Natural killer cell (primary cell): ENCODE measurements around the gene DDR2. TPM values are rescaled to one million over a fixed set of nuclear protein-coding genes. Genes with fewer than 3 reads are reported as not detected.
A peak's percentile ranks its signal among the peaks of the same experiment; 100 is the strongest.

Source experiments
- ATAC-seq, 3 donors: fragments of 150-1000 bp in 2 of 3; fragments of 200-7000 bp in 1 of 3; cut with Tn5 transposase; 1 replicate in 1 of 3; 2 replicates in 2 of 3; pipeline ENCODE4 v1.10.0; 2021; ENCODE audit warnings: mild to moderate bottlenecking in 2 of 3, moderate library complexity in 2 of 3
- DNase-seq, 2 donors: peaks; one replicate each; pipeline versions ENCODE4 v3.0.0 to v3.0.0-alpha.2; 2013 to 2021; ENCODE audit warnings: mixed read lengths in 1 of 2
- H3K27ac ChIP-seq: one replicate; pipeline ENCODE4 v1.5.1; 2013; ENCODE audit warnings: mild to moderate bottlenecking, low read length
- H3K27me3 ChIP-seq: one replicate; pipeline ENCODE4 v1.6.1; 2013; ENCODE audit warnings: low read length; ENCODE audit not compliant: control insufficient read depth, insufficient read depth
- H3K36me3 ChIP-seq: one replicate; pipeline ENCODE4 v1.6.1; 2013; ENCODE audit warnings: low read length; ENCODE audit not compliant: control insufficient read depth, insufficient read depth
- H3K4me1 ChIP-seq: one replicate; pipeline ENCODE4 v1.6.1; 2013; ENCODE audit warnings: low read length; ENCODE audit not compliant: control insufficient read depth, insufficient read depth
- H3K4me3 ChIP-seq: one replicate; pipeline ENCODE4 v1.5.1; 2013; ENCODE audit warnings: low read length
- H3K9me3 ChIP-seq: one replicate; pipeline ENCODE4 v1.6.1; 2013; ENCODE audit warnings: low read length; ENCODE audit not compliant: control insufficient read depth, insufficient read depth
- H3K27ac Mint-ChIP-seq, 2 donors: one replicate each; pipeline ENCODE4 v1.8.0; 2022; ENCODE audit warnings: mild to moderate bottlenecking in 2 of 2, mixed read lengths in 2 of 2, moderate library complexity in 1 of 2
- H3K27me3 Mint-ChIP-seq, 2 donors: one replicate each; pipeline ENCODE4 v1.8.0; 2022; ENCODE audit warnings: low read depth in 2 of 2, mixed read lengths in 2 of 2
- H3K36me3 Mint-ChIP-seq: one replicate; pipeline ENCODE4 v1.8.0; 2022; ENCODE audit warnings: mixed read lengths
- H3K4me1 Mint-ChIP-seq, 2 donors: one replicate each; pipeline ENCODE4 v1.8.0; 2022; ENCODE audit warnings: mixed read lengths in 2 of 2
- H3K4me3 Mint-ChIP-seq: one replicate; pipeline ENCODE4 v1.8.0; 2022; ENCODE audit warnings: mild to moderate bottlenecking, moderate library complexity, mixed read lengths
- H3K9me3 Mint-ChIP-seq, 2 donors: one replicate each; pipeline ENCODE4 v1.8.0; 2022; ENCODE audit warnings: mixed read lengths in 2 of 2
- CTCF ChIP-seq: fragments of 200-600 bp; IDR thresholded peaks from one replicate; pipeline ENCODE4 v1.8.0; 2022; ENCODE audit warnings: antibody characterized with exemption
- WGBS: methylation state at CpG from one replicate; pipeline ENCODE4 v1.1.7; 2013; ENCODE audit warnings: missing lambda C conversion rate; ENCODE audit not compliant: insufficient coverage; 5-methylcytosine and 5-hydroxymethylcytosine counted together
- intact Hi-C: fragments of 100-400 bp; cut with micrococcal nuclease; formaldehyde crosslinking; loops from one replicate; pipeline ENCODE4 v1.14.2; 2022
- total RNA-seq, 4 donors: library from RNA; stranded (reverse); fragments of 120-200 nt in 1 of 4; gene quantifications; one replicate each; pipeline versions ENCODE4 v1.2.3 to v1.2.4, GENCODE V29; 2013 to 2022

Gene DDR2
- total RNA-seq, 3 donors from 2014 or later (not counting 1 experiment from before 2014, with no cell fraction given), result 1.5 to 2.0 (median 1.8) TPM

- Mint-ChIP-seq H3K36me3 (no peaks in the 10 kb centered on the region), H3K4me1 (no peaks in the 10 kb centered on the region), H3K27ac (no peak overlapping the region), H3K27me3 (peaks cover 3 to 5% of the 10 kb centered on the region in 2 donors), H3K4me3 (no peak overlapping the region), H3K9me3 (no peaks in the 10 kb centered on the region)
- H3K4me1 ChIP-seq, result no peaks in the 10 kb centered on the region
- H3K36me3 ChIP-seq, result no peaks in the 10 kb centered on the region
- no peaks in the 10 kb centered on the region for H3K27me3 ChIP-seq
- ATAC-seq, result no peak
- no peak for DNase-seq
- no peaks in the 10 kb centered on the region for H3K9me3 ChIP-seq
- WGBS, result 54% methylated on average over 2 of the region's 2 CpGs
- TF ChIP-seq CTCF, result no peak
- H3K4me3 ChIP-seq, result no peak overlapping the region
- no peak overlapping the region for H3K27ac ChIP-seq
- intact Hi-C loops, result loop anchor here (1.0 kb wide), 2 partner anchors 269 to 570 kb away; no protein-coding TSS in a partner anchor
Measured at GRCh38 chr1:162626761-162627160, 5.5 kb upstream of the DDR2 start.

GRCh38 chr1:162627662-162628296 lies 4.5 kb upstream of the DDR2 start:
- Mint-ChIP-seq H3K4me1 (no peaks in the 10 kb centered on the region), H3K36me3 (no peaks in the 10 kb centered on the region), H3K4me3 (no peak overlapping the region), H3K9me3 (no peaks in the 10 kb centered on the region), H3K27ac (no peak overlapping the region), H3K27me3 (peaks cover 3 to 5% of the 10 kb centered on the region in 2 donors)
- no peaks in the 10 kb centered on the region for H3K4me1 ChIP-seq
- 80% methylated on average over 1 of the region's 3 CpGs for WGBS
- intact Hi-C loops, result loop anchor here (1.0 kb wide), 2 partner anchors 270 to 571 kb away; no protein-coding TSS in a partner anchor
- H3K27me3 ChIP-seq, result no peaks in the 10 kb centered on the region
- no peak overlapping the region for H3K4me3 ChIP-seq
- no peaks in the 10 kb centered on the region for H3K9me3 ChIP-seq
- DNase-seq (peak in 1 of 2 donors; percentile 42), ATAC-seq (peak in 2 of 3 donors; percentile 36 to 49)
- peak; percentile 46 for TF ChIP-seq CTCF
- no peaks in the 10 kb centered on the region for H3K36me3 ChIP-seq
- no peak overlapping the region for H3K27ac ChIP-seq

- 96% methylated on average over 3 of the region's 3 CpGs for WGBS
- peaks cover 3 to 5% of the 10 kb centered on the region in 2 donors for H3K27me3 Mint-ChIP-seq
Measured at GRCh38 chr1:162629077-162629627, 3.1 kb upstream of the DDR2 start.

More at GRCh38 chr1:162629077-162629627, 3.1 kb upstream of the DDR2 start:
- H3K9me3 ChIP-seq, result no peaks in the 10 kb centered on the region
- Mint-ChIP-seq H3K4me3 (no peak overlapping the region), H3K9me3 (no peaks in the 10 kb centered on the region), H3K36me3 (no peaks in the 10 kb centered on the region), H3K27ac (no peak overlapping the region), H3K4me1 (no peaks in the 10 kb centered on the region)
- H3K27ac ChIP-seq, result no peak overlapping the region
- ATAC-seq (no peak), DNase-seq (no peak)
- H3K36me3 ChIP-seq, result no peaks in the 10 kb centered on the region
- H3K4me1 ChIP-seq, result no peaks in the 10 kb centered on the region
- intact Hi-C loops, result no loop called here
- H3K4me3 ChIP-seq, result no peak overlapping the region
- no peak for TF ChIP-seq CTCF
- no peaks in the 10 kb centered on the region for H3K27me3 ChIP-seq
